ENCODE results near the gene CDH23.

Gene CDH23

DNA sequence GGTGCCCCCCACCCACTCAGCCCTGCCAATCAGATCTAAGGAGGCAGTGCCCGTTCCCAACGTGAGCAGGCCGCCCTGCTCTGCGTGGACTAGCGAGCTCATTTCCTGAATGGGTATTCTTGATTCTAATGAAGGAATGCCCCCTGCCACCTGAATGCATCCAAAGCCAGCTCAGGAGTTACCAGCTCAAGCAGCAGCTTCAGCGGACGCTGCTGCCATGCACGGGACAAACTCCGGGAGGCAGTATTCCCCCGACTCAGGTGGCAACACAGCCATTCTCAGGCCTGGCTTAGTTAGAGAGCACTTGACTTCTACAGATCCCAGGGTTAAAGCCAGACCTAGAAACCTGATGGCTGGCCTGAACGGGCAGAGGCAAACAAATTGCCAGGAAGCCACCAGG, 428.5 kb downstream of the CDH23 start:
- H3K4me3 ChIP-seq (ENCODE audit: low read depth, low read length): no peak overlapping the region
- TF ChIP-seq, protein P1, sequence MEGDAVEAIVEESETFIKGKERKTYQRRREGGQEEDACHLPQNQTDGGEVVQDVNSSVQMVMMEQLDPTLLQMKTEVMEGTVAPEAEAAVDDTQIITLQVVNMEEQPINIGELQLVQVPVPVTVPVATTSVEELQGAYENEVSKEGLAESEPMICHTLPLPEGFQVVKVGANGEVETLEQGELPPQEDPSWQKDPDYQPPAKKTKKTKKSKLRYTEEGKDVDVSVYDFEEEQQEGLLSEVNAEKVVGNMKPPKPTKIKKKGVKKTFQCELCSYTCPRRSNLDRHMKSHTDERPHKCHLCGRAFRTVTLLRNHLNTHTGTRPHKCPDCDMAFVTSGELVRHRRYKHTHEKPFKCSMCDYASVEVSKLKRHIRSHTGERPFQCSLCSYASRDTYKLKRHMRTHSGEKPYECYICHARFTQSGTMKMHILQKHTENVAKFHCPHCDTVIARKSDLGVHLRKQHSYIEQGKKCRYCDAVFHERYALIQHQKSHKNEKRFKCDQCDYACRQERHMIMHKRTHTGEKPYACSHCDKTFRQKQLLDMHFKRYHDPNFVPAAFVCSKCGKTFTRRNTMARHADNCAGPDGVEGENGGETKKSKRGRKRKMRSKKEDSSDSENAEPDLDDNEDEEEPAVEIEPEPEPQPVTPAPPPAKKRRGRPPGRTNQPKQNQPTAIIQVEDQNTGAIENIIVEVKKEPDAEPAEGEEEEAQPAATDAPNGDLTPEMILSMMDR (IDR thresholded peaks at IDR 0.05; ENCODE audit: borderline replicate concordance, insufficient read depth, low read depth, low read length): no peak

DNA sequence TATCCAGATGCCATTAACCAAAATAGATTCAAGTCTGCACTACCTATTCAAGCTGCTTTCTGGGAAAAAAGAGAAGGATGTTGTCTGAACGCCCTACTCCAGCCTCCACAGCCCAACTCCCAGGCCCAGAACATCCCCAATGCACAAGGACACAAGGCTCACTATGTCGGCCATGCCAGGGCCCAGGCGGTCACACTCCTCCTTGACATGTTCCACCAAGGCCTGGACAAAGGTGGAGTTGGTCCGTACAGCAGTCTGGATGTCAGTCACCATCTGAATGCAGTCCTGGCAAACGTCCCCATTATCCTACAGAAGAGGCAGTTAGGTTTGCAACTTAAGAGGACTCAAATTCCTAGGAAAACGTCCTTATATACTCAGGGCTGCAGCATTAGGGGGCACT, 431.1 kb downstream of the CDH23 start:
- TF ChIP-seq, protein P1 (IDR thresholded peaks at IDR 0.05; ENCODE audit: borderline replicate concordance, insufficient read depth, low read depth, low read length): no peak
- no peak overlapping the region for H3K4me3 ChIP-seq (ENCODE audit: low read depth, low read length)

DNA sequence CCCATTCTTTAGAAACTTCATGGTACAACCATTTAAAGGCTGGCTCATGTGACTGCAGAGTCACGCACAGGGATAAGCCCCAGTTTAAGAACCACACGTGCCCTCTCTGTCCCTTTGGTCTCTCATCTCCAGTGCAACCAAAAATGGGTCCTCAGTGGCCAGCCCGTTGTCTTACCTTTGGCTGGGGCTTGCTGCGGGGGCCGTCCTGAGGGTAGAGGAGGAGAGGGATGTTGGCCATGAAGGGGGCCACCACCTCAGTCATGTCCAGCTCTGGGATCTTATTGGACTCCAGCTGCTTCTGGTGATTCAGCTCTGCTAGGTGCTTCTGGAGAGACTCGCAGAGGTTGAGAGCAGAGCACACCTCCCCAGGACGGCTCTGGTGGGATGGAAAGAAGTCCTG, 432.0 kb downstream of the CDH23 start:
- TF ChIP-seq, protein P1 (IDR thresholded peaks at IDR 0.05; ENCODE audit: borderline replicate concordance, insufficient read depth, low read depth, low read length): no peak
- H3K4me3 ChIP-seq (ENCODE audit: low read depth, low read length): no peak overlapping the region

DNA sequence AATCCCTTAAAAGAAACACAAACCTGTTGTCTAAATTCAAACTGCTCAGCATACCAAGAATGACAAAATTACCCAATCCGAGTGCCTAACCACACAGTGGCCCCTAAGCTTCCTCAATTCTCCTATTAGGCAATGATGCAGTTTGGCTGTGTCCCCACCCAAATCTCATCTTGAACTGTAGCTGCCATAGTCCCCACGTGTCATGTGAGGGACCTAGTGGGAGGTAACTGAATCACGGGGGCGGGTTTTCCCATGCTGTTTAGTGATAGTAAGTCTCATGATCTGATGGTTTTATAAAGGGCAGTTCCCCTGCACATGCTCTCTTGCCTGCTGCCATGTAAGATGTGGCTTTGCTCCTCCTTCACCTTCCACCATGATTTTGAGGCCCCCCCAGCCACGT, 432.5 kb downstream of the CDH23 start:
- TF ChIP-seq, protein P1 (IDR thresholded peaks at IDR 0.05; ENCODE audit: borderline replicate concordance, insufficient read depth, low read depth, low read length): no peak
- H3K4me3 ChIP-seq (ENCODE audit: low read depth, low read length): no peak overlapping the region

DNA sequence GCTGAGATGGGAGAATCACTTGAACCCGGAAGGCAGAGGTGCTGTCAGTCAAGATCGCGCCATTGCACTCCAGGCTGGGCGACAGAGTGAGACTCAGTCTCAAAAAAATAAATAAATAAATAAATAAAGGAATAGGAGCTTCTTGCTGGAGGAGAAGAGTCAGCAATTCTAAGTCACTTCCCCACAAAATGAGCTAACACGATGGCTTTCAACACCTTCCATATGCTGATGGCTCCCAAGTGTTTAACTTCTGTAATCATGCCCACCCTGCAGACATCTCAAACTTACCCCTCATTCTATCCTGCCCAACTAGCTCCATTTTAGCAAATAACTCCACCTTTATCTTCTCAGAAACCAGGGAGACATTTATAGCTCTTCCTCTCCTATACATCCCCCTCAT, 433.2 kb downstream of the CDH23 start:
- no peak overlapping the region for H3K4me3 ChIP-seq (ENCODE audit: low read depth, low read length)
- TF ChIP-seq, protein P1 (IDR thresholded peaks at IDR 0.05; ENCODE audit: borderline replicate concordance, insufficient read depth, low read depth, low read length): no peak

DNA sequence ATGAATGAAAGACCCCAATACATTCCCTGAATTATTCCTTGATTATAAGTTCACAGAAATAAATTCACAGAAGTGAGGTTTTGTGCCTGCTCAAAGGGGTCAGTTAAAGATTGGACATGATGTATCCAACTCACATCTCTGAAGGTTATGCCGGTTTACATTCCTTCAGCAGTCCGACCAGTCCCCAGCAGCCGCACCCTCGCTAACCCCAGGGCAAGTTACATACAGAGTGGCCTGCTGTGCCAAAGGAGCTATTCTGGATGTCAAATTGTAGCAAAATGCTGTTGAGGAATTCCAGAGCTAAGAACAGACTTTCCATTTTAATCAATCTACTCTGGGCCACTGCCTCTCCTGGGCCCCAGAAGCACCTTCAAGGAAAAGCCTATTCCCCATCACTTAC, 434.0 kb downstream of the CDH23 start:
- TF ChIP-seq, protein P1 (IDR thresholded peaks at IDR 0.05; ENCODE audit: borderline replicate concordance, insufficient read depth, low read depth, low read length): no peak
- H3K4me3 ChIP-seq (ENCODE audit: low read depth, low read length): no peak overlapping the region

DNA sequence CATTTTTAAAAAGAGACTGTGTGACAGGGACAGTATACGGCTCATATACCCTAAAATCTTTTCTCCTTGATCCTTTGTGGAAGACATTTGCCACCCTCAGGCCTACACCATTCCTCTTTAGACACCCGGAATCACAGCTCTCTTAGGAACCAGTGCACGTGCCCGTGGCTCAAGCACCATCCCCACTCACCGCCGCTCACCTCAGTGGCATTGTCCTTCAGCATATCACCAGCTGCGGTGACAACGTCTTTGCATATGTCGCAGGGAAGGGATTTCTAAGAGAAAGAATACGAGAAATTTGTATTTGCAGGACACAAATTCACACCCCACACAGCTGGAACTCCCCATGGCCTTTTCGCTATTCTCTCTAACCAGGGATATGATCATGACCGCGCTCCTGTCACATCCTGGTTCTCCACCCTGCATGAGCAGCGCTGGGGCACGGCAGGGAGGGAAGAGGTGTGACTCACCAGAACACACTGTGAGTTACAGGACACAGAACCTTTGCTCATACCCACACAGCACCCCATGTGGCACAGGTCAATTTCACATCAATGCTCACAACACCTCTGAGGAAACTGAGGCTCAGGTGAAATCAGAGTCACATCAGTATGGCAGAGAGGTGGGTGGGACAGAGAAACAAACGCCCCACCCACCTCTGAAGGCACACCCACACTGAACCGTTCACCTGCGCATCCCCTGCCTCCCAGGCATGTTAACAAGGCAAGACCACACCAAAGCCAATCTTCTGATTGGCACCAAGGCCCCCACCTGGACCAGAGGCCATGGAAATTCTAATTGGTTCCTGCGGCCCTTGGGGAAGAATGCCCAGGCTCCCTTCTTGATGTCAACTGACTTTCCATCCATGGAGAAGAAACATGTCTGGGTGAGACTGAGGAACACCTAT, 435.2 kb downstream of the CDH23 start:
- no peak overlapping the region for H3K4me3 ChIP-seq (ENCODE audit: low read depth, low read length)
- TF ChIP-seq, protein P1 (IDR thresholded peaks at IDR 0.05; ENCODE audit: borderline replicate concordance, insufficient read depth, low read depth, low read length): no peak

Measured in GM12875 (cell line).